ENCODE data around the gene TPSAB1.
"Not testable (repeated sequence)": the region's sequence is repeated elsewhere in the genome, so short reads cannot be mapped to it uniquely, and the experiment has no call there.

- not testable (repeated sequence) for TF ChIP-seq CTCF (IDR thresholded peaks at IDR 0.05; ENCODE audit: borderline replicate concordance, extremely low read depth, low read length, poor library complexity, severe bottlenecking); EZH2 (IDR thresholded peaks at IDR 0.05; ENCODE audit: borderline replicate concordance, low read depth, low read length, severe bottlenecking)
Observed at GRCh38 chr16:1230471-1231212, 9.9 kb upstream of the TPSAB1 start.
